Urinary bladder (tissue), 4 donors: ENCODE results near the gene TSGA10. TPM values are rescaled to one million over a fixed set of nuclear protein-coding genes. Genes with fewer than 3 reads are reported as not detected.
"Not testable (repeated sequence)": the region's sequence is repeated elsewhere in the genome, so short reads cannot be mapped to it uniquely, and the experiment has no call there.

Experiments used
- DNase-seq: peaks from one replicate; pipeline ENCODE4 v3.0.0-alpha.2; 2015; ENCODE audit errors: extremely low spot score
- H3K27ac ChIP-seq: one replicate; pipeline ENCODE4 v1.5.1; 2013; ENCODE audit warnings: low read depth, mild to moderate bottlenecking, moderate library complexity
- H3K36me3 ChIP-seq: one replicate; pipeline ENCODE4 v1.6.1; 2013; ENCODE audit warnings: mild to moderate bottlenecking, moderate library complexity; ENCODE audit not compliant: insufficient read depth
- H3K4me1 ChIP-seq: one replicate; pipeline ENCODE4 v1.6.1; 2013; ENCODE audit warnings: mild to moderate bottlenecking, moderate library complexity; ENCODE audit not compliant: insufficient read depth
- H3K4me3 ChIP-seq: one replicate; pipeline ENCODE4 v1.5.1; 2013; ENCODE audit warnings: low read depth, low read length
- WGBS: extraction: QIAGEN DNeasy Blood & Tissue Kit; methylation state at CpG from one replicate; pipeline ENCODE4 v1.1.7; 2013; 5-methylcytosine and 5-hydroxymethylcytosine counted together
- polyA plus RNA-seq: library from polyadenylated mRNA; stranded (reverse); fragments of 200-250 nt; gene quantifications from one replicate; pipeline ENCODE4 v1.2.3, GENCODE V29; 2013
- total RNA-seq: library from RNA; depleted of rRNA; stranded (reverse); fragments of >200 nt; gene quantifications from one replicate; pipeline ENCODE4 v1.2.3, GENCODE V29; 2014
- donor health status: healthy with polysubstance abuse.
- donor health status: healthy.

TSGA10 gene
- total and polyA plus RNA-seq, 2 donors = 2.5 to 12.2 TPM

DNA sequence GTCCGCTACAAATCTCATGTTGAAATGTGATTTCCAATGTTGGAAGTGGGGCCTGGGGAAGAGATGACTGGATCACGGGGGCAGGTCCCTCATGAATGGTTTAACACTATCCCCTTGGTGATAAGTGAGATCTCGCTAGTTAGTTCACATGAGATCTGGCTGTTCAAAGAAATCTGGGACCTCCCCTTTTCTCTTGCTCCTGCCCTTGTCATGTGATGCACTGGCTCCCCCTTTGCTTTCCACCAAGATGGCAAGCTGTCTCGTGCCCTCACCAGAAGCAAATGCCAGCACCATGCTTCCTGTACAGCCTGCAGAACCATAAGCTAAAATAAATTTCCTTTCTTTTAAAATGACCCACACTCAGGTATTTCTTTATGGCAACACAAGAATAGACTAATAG is 70.5 kb downstream of the TSGA10 start:
- H3K4me3 ChIP-seq = no peak overlapping the region
- H3K36me3 ChIP-seq = peaks cover 2% of the 10 kb centered on the region
- whole genome bisulfite sequencing = 66% methylated on average over 4 of the region's 4 CpGs
- no peak for DNase-seq
- H3K4me1 ChIP-seq = no peaks in the 10 kb centered on the region
- no peak overlapping the region for H3K27ac ChIP-seq

DNA sequence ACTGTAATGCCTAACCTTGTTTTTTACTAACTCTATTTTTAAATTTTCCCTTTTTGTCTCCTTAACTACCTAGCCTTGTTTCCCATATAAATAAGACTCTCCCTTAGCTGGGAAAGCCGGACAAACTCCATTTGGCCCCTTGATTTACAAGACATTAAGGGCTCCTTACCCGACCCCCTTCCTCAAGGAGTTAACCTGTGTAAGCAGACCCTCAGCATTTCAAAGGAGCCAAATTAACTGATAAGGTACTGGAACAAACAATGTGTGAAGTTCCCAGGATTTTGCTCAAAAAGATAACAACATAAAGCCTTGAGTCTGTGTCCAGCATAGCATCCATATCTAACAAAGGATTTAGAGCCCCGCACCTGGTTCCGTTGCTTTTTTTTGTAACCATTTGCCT is 72.9 kb downstream of the TSGA10 start:
- WGBS = 26% methylated on average over 4 of the region's 4 CpGs
- Histone ChIP-seq H3K4me3 (no peak overlapping the region), H3K4me1 (no peaks in the 10 kb centered on the region), H3K27ac (no peak overlapping the region), H3K36me3 (no peaks in the 10 kb centered on the region)
- DNase-seq = no peak

DNA sequence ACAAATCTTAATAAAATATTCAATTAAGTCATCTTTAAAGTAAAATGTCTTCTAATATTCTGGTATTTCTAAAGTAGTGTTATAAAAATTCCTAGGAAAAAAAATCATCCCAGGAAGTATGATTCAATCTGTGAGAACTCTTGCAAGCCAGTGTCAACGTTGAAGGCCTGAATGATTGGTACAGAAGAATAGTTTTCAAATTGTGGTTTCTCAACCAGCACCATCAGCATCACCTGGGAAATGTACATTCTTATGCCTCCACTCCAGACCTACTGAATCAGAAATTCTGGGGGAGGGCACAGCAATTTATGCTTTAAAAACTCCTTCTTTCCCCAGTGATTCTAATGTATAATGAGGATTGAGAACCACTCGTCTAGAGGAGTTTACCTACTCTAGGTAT is 75.5 kb downstream of the TSGA10 start:
- H3K27ac ChIP-seq = no peak overlapping the region
- no peaks in the 10 kb centered on the region for H3K36me3 ChIP-seq
- no peak for DNase-seq
- WGBS = 62% methylated on average over 2 of the region's 2 CpGs
- no peaks in the 10 kb centered on the region for H3K4me1 ChIP-seq
- no peak overlapping the region for H3K4me3 ChIP-seq

DNA sequence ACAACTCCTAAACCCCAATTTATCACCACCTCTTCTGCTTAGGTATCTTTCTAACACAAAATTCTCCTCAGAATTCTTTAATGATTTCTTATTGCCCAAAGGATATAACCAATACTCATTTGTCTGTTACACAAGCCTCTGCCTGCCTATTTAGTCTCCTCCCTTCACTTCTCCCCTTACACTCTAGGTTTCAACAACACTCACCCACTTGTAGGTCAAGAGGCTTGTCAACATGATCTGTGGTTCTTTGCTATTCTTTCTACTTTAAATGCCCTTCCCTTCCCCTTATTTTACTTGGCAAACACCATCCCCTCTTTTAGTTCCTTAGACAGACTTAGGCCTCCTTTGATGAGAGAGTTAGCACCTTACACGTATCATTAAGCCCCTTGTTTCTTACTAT is 82.2 kb downstream of the TSGA10 start:
- WGBS = 66% methylated on average over 1 of the region's 1 CpG
- DNase-seq = no peak
- Histone ChIP-seq H3K4me3 (no peak overlapping the region), H3K36me3 (no peaks in the 10 kb centered on the region), H3K4me1 (no peaks in the 10 kb centered on the region), H3K27ac (no peak overlapping the region)

DNA sequence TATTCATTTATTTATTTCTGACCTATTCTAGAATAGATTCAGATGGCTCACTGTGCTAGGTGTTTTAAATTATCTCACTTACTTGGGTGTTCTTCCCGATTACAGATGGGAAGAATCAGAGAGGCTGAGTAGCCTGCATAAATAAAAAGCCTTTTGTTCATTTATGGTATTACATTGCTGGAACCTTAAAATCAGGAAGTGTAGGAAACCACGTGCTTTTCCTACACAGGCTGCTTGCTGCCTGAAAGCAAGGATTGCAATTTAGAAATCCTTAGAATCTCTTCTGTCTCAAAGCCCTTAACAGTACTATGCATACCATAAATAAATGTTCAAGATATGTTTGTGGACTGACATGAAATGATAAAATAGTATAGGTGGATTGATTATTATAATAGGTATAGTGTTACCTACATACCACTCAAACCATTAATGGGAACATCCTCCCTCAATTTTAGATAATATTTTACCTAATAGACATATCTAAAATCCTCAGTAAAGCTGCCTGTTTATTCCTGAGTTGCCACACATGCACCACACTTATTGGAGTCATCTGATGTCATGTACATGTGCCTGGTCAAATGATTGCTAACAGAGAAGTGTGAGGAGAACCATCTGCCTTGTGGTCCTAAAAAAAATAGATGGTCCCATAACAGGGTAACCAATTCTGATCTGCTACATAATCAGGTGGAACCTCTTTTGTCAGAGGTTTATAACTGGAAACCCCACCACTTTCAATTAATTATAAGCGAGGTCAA is 86.7 kb downstream of the TSGA10 start:
- H3K4me1 ChIP-seq = no peaks in the 10 kb centered on the region
- 68% methylated on average over 3 of the region's 3 CpGs for WGBS
- no peak for DNase-seq
- H3K27ac ChIP-seq = no peak overlapping the region
- no peaks in the 10 kb centered on the region for H3K36me3 ChIP-seq
- H3K4me3 ChIP-seq = no peak overlapping the region

DNA sequence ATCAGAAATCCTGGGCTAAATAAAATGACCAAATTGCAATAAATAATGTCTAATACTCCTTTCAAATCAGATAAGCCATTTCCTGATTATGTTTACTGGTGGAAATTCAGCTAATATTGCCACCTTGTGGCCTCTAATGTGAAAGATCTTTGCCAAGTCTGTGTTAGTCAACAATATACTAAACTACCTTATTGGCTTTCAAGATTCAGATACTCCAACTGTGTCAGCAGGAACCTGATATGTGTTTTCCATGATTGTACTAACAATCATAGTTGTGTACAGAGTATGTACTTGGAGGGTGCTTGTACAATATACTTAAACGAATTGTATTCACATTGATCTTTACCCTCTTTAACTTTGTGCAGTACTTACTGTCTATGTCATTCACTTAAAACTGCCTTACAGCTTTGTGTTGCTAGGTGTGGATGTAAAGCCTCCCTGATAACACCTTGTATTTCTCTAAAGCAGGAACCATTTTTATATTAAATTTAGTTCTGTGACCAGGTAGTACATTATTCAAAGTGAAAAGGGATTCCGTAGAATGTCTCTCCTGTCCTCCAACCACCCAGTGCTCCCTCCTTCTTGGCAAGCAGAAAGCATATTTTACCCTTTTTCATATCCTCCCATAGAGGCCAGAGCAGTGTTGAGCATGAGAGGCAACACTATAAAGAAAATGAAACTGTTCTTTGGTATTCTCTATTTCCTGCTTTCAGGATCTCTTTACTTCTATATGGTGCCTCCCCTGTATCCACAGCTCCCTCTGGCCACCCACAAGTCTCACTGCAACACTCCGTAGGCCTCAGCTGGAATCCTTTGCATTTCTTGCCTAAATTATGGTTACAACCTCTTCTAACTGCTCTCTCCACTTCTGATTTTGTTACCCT is 88.4 kb downstream of the TSGA10 start:
- H3K4me3 ChIP-seq = no peak overlapping the region
- peak overlapping the region; percentile 45 for H3K27ac ChIP-seq
- peak; percentile 29 for DNase-seq
- H3K36me3 ChIP-seq = no peaks in the 10 kb centered on the region
- H3K4me1 ChIP-seq = no peaks in the 10 kb centered on the region
- 44% methylated on average over 3 of the region's 3 CpGs for WGBS

DNA sequence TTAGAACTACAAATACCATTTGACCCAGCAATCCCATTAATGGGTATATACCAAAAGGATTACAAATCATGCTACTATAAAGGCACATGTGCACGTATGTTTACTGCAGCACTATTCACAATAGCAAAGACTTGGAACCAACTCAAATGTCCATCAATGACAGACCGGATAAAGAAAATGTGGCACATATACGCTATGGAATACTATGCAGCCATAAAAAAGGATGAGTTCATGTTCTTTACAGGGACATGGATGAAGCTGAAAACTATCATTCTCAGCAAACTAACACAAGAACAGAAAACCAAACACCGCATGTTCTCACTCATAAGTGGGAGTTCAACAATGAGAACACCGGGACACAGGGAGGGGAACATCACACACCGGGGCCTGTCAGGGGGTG is 105.6 kb downstream of the TSGA10 start:
- H3K27ac ChIP-seq, H3K4me3 ChIP-seq, H3K4me1 ChIP-seq, H3K36me3 ChIP-seq, DNase-seq: not testable (repeated sequence)
- WGBS = 94% methylated on average over 6 of the region's 6 CpGs

DNA sequence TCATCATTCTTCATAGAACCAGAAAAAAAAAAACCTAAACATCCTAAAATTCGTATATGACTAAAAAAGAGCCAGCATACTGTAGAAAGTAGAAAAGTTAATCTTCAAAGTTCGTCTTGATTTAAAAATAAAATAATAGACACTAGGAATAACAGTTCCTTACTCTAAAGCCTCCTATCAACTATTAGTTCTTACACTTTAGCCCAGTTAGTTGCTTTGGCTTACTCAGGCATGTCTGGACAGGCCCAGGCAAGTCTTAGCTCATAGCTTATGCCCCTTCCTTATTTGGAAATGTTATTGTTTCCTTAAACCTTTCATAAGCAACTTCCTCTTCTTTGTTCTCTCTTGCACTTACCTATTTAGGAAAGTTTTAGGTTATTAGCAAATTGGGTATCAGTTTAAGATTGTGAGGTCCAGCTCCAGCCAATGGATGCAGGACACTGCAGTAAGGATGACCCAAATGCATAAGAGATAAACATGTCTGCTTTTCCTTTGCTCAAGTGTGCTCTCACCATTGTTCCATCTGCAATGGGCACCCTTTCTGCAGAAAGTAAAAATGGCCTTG is 113.9 kb downstream of the TSGA10 start:
- WGBS = 70% methylated on average over 2 of the region's 2 CpGs
- H3K4me1 ChIP-seq = not testable (repeated sequence)

DNA sequence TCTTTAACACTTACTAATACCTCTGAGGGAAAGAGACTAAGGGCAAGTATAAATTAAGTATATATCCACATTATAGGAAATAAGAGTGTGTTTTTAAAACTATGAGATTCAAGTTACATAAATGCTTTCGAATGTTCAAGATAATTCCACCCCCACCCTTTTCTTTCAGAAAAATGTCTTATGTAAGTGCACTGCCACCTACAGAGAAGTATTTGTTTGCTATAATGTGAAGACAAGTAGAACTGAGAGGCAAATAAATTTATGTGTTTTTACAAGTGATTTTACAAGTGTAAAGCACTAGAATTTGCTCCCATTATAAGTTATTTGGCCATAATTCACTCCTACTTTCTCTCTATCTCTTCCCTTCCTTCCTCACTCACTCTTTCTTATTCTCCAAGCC is 118.8 kb downstream of the TSGA10 start:
- Histone ChIP-seq H3K27ac (no peak overlapping the region), H3K36me3 (no peaks in the 10 kb centered on the region), H3K4me1 (no peaks in the 10 kb centered on the region), H3K4me3 (no peak overlapping the region)
- WGBS = 63% methylated on average over 1 of the region's 1 CpG
- no peak for DNase-seq

More for the DNA sequence above, 113.9 kb downstream of the TSGA10 start:
- not testable (repeated sequence) for H3K4me3 ChIP-seq, H3K36me3 ChIP-seq, H3K27ac ChIP-seq, DNase-seq

DNA sequence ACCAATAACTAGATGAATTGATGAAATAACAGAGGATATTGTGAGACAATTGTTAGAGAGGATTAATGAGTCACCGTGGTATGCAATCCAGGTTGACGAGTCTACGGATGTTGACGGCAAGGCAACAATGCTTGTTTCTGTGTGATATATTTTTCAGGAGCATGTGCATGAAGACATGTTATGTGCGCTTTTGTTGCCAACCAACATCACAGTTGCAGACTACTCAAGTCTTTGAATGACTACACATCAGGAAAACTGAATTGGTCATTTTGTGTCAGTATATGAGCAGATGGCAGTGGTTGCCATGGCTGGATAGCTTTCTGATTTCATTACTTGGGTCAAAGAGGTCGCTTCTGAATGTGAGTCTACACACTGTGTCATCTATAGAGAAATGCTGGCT is 122.0 kb downstream of the TSGA10 start:
- no peak for DNase-seq
- no peak overlapping the region for H3K4me3 ChIP-seq
- H3K36me3 ChIP-seq = no peaks in the 10 kb centered on the region
- H3K27ac ChIP-seq = no peak overlapping the region
- 85% methylated on average over 6 of the region's 6 CpGs for WGBS
- no peaks in the 10 kb centered on the region for H3K4me1 ChIP-seq

DNA sequence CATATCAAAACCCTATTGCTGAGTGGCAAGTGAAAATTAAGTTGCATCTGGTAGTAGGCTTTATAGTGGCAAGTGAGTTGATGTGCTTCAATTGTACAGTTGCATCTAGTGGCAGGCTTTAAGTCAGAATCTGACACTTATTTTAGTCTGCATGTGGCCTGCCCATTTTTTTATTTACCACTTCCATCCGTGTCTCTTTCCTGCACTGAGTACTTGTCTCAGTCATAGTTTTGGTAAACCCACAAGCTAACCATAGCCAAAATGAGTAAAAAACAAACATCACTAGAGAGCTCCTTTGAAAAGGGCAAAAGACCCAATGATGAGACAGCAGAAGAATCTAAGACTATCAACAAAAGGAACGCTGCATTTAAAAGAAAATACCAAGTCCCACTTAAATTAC is 122.7 kb downstream of the TSGA10 start:
- Histone ChIP-seq H3K4me3 (no peak overlapping the region), H3K4me1 (no peaks in the 10 kb centered on the region)
- WGBS = 78% methylated on average over 2 of the region's 2 CpGs

DNA sequence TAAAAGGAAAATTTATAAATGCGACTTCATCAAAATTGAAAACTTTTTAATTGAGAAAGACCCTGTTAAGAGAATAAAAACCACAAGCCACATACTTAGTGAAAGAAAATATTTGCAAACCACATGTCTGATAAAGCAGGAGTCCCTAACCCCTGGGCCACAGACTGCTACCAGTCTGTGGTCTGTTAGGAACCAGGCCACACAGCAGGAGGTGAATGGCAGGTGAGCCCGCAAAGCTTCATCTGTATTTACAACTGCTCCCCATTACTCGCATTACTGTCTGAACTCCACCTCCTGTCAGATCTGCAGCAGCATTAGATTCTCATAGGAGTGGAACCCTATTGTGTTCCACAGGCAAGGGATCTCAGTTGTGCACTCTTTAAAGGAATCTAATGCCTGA is 123.3 kb downstream of the TSGA10 start:
- no peaks in the 10 kb centered on the region for H3K36me3 ChIP-seq
- no peak overlapping the region for H3K4me3 ChIP-seq
- no peaks in the 10 kb centered on the region for H3K4me1 ChIP-seq
- H3K27ac ChIP-seq = no peak overlapping the region
- WGBS = 68% methylated on average over 3 of the region's 3 CpGs
- no peak for DNase-seq

More for the DNA sequence above, 122.7 kb downstream of the TSGA10 start:
- no peak for DNase-seq
- no peak overlapping the region for H3K27ac ChIP-seq
- no peaks in the 10 kb centered on the region for H3K36me3 ChIP-seq

DNA sequence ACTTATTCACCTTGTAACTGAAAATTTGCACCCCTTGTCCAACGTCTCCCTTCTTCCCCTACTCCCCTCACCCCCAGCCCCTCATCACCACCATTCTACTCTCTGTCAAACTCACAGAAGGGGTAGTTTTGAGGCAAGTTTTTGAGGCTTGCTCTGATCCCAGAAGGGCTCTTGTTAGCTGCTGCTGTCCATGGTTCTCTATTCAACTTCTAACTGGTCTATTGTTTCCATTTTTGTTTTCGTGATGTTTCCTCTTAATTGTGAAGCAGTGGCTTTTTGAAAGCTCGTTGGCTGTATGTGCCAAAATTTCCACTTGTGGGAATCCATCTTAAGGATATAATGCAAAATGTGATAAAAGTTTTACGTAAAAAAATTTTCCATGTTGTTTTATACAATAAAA is 126.2 kb downstream of the TSGA10 start:
- Histone ChIP-seq H3K4me3 (no peak overlapping the region), H3K36me3 (no peaks in the 10 kb centered on the region), H3K4me1 (no peaks in the 10 kb centered on the region), H3K27ac (no peak overlapping the region)
- WGBS = 61% methylated on average over 4 of the region's 4 CpGs
- no peak for DNase-seq

DNA sequence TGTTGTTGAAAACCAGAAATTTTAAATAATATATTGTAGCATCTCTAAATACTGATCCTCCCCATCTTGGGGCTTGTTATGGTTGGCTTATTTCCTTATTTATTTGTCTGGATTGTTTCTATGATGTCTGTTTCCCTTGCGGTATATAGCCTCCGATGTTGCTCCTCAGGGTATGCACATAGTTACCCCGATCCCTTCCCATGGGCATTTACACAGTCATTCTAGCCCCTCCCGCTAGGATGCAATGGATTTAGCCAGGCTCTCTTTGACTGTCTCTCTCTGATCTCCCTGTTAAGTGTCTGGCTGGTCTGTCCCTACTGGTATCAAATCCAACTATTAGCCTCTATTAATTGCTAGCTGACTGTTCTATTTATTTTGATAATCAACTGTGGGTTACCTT is 126.9 kb downstream of the TSGA10 start:
- WGBS = 57% methylated on average over 4 of the region's 4 CpGs
- Histone ChIP-seq H3K4me3 (no peak overlapping the region), H3K27ac (no peak overlapping the region), H3K36me3 (no peaks in the 10 kb centered on the region), H3K4me1 (no peaks in the 10 kb centered on the region)
- DNase-seq = no peak
